ENCODE measurements around the gene P2RY2. TPM values are rescaled to one million over a fixed set of nuclear protein-coding genes. Genes with fewer than 3 reads are reported as not detected.
"Not testable (repeated sequence)": the region's sequence is repeated elsewhere in the genome, so short reads cannot be mapped to it uniquely, and the experiment has no call there.

Gene P2RY2
- total RNA-seq, 1 donor from 2014 or later = not detected

DNA sequence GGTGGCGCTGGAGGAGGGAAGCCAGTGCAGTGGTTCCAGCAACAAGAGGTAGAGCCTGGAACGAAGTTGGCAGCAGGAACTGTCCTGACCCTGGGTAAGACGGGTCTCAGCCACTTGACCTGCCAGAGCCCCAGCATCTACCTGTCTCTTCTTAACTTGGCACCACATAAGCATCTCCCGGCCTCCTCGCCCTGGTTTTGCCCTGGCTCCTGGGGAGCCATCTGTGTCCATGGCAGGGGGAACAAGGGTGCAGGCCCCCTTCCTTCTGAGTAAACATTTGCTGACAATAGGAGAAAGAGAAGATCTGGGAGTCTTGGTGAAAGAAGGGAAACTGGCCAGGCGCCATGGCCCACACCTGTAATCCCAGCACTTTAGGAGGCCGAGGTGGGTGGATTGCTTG is 12.8 kb downstream of the P2RY2 start:
- no peaks in the 10 kb centered on the region for H3K36me3 Mint-ChIP-seq (ENCODE audit: unreplicated experiment)
- H3K27ac Mint-ChIP-seq (ENCODE audit: unreplicated experiment) = no peak overlapping the region
- H3K4me3 Mint-ChIP-seq (ENCODE audit: unreplicated experiment) = no peak overlapping the region
- no peak for DNase-seq (ENCODE audit: extremely low spot score, unreplicated experiment)
- H3K4me1 Mint-ChIP-seq (ENCODE audit: unreplicated experiment) = no peaks in the 10 kb centered on the region
- H3K9me3 Mint-ChIP-seq (ENCODE audit: unreplicated experiment) = no peaks in the 10 kb centered on the region
- no peaks in the 10 kb centered on the region for H3K27me3 Mint-ChIP-seq (ENCODE audit: unreplicated experiment)
- TF ChIP-seq, protein P1, sequence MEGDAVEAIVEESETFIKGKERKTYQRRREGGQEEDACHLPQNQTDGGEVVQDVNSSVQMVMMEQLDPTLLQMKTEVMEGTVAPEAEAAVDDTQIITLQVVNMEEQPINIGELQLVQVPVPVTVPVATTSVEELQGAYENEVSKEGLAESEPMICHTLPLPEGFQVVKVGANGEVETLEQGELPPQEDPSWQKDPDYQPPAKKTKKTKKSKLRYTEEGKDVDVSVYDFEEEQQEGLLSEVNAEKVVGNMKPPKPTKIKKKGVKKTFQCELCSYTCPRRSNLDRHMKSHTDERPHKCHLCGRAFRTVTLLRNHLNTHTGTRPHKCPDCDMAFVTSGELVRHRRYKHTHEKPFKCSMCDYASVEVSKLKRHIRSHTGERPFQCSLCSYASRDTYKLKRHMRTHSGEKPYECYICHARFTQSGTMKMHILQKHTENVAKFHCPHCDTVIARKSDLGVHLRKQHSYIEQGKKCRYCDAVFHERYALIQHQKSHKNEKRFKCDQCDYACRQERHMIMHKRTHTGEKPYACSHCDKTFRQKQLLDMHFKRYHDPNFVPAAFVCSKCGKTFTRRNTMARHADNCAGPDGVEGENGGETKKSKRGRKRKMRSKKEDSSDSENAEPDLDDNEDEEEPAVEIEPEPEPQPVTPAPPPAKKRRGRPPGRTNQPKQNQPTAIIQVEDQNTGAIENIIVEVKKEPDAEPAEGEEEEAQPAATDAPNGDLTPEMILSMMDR (IDR thresholded peaks at IDR 0.05) = no peak

DNA sequence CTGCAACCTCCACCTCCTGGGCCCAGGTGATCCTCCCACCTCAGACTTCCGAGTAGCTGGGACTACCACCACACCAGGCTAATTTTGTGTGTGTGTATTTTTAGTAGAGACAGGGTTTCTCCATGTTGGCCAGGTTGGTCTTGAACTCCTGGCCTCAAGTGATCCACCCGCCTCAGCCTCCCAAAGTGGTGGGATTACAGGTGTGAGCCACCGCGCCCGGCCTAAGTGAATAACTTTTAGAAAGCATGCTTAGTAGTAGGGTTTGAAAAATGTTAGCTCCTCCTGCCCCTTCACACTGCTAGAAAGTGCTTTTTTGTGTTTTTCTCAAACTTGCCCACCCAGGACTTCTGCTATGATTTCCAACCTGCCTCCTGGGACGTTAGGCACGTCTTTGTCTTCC is 14.4 kb downstream of the P2RY2 start:
- not testable (repeated sequence) for H3K36me3 Mint-ChIP-seq (ENCODE audit: unreplicated experiment); DNase-seq (ENCODE audit: extremely low spot score, unreplicated experiment); H3K9me3 Mint-ChIP-seq (ENCODE audit: unreplicated experiment); H3K4me3 Mint-ChIP-seq (ENCODE audit: unreplicated experiment); H3K27ac Mint-ChIP-seq (ENCODE audit: unreplicated experiment); H3K4me1 Mint-ChIP-seq (ENCODE audit: unreplicated experiment); H3K27me3 Mint-ChIP-seq (ENCODE audit: unreplicated experiment)

DNA sequence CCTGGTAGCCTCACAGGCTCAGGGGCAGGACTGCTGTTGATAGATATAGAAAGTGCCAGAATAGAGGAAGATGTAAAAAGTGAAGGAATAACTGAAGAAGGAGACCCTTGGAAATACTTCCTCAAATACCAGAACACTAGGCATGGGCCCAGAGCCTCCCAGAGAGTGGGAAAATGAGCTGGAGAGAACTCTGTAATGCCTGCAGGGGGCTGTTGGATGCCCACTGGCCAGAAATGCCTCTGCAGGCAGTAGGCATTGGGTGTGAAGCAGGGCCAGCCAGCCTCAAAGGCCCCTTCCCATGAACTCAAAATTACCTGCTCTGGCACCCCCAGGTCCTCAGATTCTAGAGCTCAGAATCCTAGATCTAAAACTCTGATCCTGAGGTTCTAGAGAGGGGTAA is 15.1 kb downstream of the P2RY2 start:
- DNase-seq (ENCODE audit: extremely low spot score, unreplicated experiment) = no peak
- Mint-ChIP-seq H3K9me3 (ENCODE audit: unreplicated experiment) (no peaks in the 10 kb centered on the region), H3K36me3 (ENCODE audit: unreplicated experiment) (no peaks in the 10 kb centered on the region)

DNA sequence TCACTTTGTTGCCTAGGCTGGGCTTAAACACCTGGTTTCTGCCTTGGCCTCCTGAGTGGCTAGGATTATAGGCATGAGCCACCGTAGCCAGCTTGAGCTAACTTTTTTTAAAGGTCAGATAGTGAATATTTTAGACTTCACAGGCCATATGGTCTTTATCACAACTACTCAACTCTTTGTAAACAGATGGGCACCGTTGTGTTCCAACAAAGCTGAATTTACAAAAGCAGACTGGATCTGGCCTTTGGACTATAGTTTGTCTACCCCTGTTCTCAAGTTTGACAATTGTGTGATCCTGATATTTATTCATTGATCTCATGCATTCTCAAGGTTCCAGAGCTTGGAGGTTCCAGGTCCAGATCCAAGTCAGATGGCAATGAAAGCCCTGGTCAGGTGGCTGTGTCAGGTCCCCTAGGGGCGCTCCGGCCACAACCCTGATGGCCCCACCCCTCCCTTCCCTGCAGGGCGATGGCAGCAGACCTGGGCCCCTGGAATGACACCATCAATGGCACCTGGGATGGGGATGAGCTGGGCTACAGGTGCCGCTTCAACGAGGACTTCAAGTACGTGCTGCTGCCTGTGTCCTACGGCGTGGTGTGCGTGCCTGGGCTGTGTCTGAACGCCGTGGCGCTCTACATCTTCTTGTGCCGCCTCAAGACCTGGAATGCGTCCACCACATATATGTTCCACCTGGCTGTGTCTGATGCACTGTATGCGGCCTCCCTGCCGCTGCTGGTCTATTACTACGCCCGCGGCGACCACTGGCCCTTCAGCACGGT is 15.8 kb downstream of the P2RY2 start:
- Mint-ChIP-seq H3K9me3 (ENCODE audit: unreplicated experiment) (no peaks in the 10 kb centered on the region), H3K27ac (ENCODE audit: unreplicated experiment) (no peak overlapping the region), H3K36me3 (ENCODE audit: unreplicated experiment) (no peaks in the 10 kb centered on the region), H3K4me3 (ENCODE audit: unreplicated experiment) (no peak overlapping the region), H3K4me1 (ENCODE audit: unreplicated experiment) (no peaks in the 10 kb centered on the region), H3K27me3 (ENCODE audit: unreplicated experiment) (no peaks in the 10 kb centered on the region)
- DNase-seq (ENCODE audit: extremely low spot score, unreplicated experiment) = no peak
- TF ChIP-seq, protein P1 (IDR thresholded peaks at IDR 0.05) = no peak

More for the DNA sequence above, 15.1 kb downstream of the P2RY2 start:
- Mint-ChIP-seq H3K27me3 (ENCODE audit: unreplicated experiment) (no peaks in the 10 kb centered on the region), H3K4me1 (ENCODE audit: unreplicated experiment) (no peaks in the 10 kb centered on the region), H3K4me3 (ENCODE audit: unreplicated experiment) (no peak overlapping the region), H3K27ac (ENCODE audit: unreplicated experiment) (no peak overlapping the region)
- TF ChIP-seq, protein P1 (IDR thresholded peaks at IDR 0.05) = no peak

DNA sequence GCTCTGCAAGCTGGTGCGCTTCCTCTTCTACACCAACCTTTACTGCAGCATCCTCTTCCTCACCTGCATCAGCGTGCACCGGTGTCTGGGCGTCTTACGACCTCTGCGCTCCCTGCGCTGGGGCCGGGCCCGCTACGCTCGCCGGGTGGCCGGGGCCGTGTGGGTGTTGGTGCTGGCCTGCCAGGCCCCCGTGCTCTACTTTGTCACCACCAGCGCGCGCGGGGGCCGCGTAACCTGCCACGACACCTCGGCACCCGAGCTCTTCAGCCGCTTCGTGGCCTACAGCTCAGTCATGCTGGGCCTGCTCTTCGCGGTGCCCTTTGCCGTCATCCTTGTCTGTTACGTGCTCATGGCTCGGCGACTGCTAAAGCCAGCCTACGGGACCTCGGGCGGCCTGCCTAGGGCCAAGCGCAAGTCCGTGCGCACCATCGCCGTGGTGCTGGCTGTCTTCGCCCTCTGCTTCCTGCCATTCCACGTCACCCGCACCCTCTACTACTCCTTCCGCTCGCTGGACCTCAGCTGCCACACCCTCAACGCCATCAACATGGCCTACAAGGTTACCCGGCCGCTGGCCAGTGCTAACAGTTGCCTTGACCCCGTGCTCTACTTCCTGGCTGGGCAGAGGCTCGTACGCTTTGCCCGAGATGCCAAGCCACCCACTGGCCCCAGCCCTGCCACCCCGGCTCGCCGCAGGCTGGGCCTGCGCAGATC is 16.5 kb downstream of the P2RY2 start:
- Mint-ChIP-seq H3K36me3 (ENCODE audit: unreplicated experiment) (no peaks in the 10 kb centered on the region), H3K27me3 (ENCODE audit: unreplicated experiment) (no peaks in the 10 kb centered on the region), H3K4me1 (ENCODE audit: unreplicated experiment) (no peaks in the 10 kb centered on the region), H3K9me3 (ENCODE audit: unreplicated experiment) (no peaks in the 10 kb centered on the region), H3K27ac (ENCODE audit: unreplicated experiment) (no peak overlapping the region), H3K4me3 (ENCODE audit: unreplicated experiment) (no peak overlapping the region)
- no peak for DNase-seq (ENCODE audit: extremely low spot score, unreplicated experiment)
- TF ChIP-seq, protein P1 (IDR thresholded peaks at IDR 0.05) = no peak

Measured in osteocyte (in vitro differentiated cells).